ENCODE data around the gene JHY. TPM values are rescaled to one million over a fixed set of nuclear protein-coding genes. Genes with fewer than 3 reads are reported as not detected.

JHY gene
- total RNA-seq (2022; extraction: Qiagen RNA extraction) = 3.0 to 3.8 TPM (median 3.7 TPM) in 5 replicates

DNA sequence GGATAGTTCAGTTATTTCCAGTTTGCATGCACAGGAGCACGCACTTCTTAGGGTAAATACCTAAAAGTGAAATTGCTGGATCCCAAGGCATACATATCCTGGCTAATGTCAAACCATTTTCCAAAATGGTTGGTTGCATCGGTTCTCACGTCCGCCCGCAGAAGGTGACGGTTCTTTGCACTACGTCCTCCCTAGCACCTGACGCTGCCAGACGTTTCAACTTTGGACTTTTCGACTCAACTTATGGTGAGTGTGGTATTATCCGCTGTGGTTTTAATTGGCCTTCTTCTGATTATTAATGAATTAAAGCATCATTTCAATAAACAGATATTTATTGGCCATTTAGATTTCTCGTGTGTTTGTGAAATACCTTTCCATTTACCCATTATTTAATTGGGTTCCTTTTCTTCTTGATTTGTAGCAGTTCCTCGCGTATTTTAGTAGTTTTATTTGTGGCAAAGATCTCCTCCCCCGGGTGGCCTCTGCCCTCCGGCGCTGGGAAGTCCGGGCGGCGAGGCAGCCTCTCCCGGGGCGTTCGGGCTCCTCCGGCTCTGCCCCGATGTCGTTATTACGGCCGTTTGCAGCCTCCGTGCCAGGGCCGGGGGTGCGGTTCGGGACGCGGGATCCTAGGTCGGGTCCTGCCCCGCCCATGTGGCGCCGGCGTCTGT, at the start of gene JHY:
TSS of gene JHY (plus strand) at position 571 of the 668 bp plus-strand sequence. CDS start 3,091 bp downstream, outside the sequence.

DNA sequence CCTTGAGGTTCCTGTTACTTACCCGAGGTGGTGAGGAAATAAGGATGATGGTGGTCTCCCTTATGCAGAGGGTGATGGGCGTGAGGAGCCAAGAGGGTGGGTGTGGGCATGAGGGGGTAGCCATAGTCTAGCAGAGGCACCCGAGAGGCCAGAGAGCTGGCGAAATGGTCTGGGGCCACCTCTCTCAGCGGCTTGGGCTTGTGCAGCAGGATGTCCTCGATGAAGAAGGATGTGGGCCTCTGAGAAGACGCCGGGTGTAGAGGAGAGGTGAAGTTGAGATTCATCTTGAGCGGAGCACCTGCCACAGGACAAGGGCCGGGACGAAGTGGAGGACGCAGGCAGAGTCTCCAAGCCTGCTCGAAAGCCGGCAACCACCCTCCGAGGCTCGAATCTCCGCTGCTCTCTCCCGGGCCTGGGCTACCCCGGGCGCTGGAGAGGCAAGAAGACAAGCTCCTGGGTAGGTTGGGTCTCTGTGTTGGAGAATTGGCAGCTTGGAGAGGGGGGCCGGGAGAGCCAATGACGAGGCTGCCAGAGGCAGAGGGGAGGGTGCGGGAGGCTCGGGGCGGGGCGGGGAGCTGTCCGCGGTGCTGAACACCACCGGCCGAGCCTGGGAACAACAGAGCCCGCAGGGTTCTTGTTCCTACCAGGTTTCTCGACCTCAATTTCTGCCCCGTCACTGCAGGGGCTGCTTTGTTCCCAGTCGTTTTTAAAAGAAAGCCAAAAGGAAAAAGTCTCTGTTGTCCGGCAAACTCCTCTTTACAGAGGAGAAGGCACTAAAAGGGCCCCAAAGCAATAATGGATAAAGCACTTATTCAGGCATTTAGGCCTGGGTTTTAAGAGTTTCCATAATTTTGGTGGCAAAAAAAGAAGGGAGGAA, 99.1 kb downstream of the JHY start, which contains the start of gene BSX:
TSS of gene BSX (minus strand) at position 447 of the 877 bp plus-strand sequence. CDS start at position 284, 163 bp downstream.

Other genes starting within 250 kb of the JHY start
- gene UBASH3B, start 227.0 kb upstream of the JHY start, total RNA-seq (2022; extraction: Qiagen RNA extraction) = 31.4 to 44.0 TPM (median 42.0 TPM) in 5 replicates
- gene CRTAM, start 44.3 kb upstream of the JHY start, total RNA-seq (2022; extraction: Qiagen RNA extraction) = 0.08 TPM in 1 of 5 replicates, not detected in the others
- gene BSX, start 99.1 kb downstream of the JHY start, total RNA-seq (2022; extraction: Qiagen RNA extraction) = not detected in 5 replicates
- gene HSPA8, start 179.4 kb downstream of the JHY start, total RNA-seq (2022; extraction: Qiagen RNA extraction) = 1,399 to 1,793 TPM (median 1,433 TPM) in 5 replicates